Amniotic epithelial cell (primary cell): Measurements from ENCODE around the gene HSD17B2.
A peak's percentile ranks its signal among the peaks of the same experiment; 100 is the strongest.
"Not testable (repeated sequence)": the region's sequence is repeated elsewhere in the genome, so short reads cannot be mapped to it uniquely, and the experiment has no call there.

Source experiments
- DNase-seq: peaks from one replicate; pipeline ENCODE4 v3.0.0-alpha.2; 2010; ENCODE audit warnings: low read depth

HSD17B2 gene, protein sequence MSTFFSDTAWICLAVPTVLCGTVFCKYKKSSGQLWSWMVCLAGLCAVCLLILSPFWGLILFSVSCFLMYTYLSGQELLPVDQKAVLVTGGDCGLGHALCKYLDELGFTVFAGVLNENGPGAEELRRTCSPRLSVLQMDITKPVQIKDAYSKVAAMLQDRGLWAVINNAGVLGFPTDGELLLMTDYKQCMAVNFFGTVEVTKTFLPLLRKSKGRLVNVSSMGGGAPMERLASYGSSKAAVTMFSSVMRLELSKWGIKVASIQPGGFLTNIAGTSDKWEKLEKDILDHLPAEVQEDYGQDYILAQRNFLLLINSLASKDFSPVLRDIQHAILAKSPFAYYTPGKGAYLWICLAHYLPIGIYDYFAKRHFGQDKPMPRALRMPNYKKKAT

GRCh38 chr16:82034981-82035612 is at the start of gene HSD17B2:
TSS of gene HSD17B2 (plus strand) at chr16:82035253. CDS start at chr16:82035425, 172 bp downstream.
- peak; percentile 30 for DNase-seq

GRCh38 chr16:81987121-81987520 is 47.9 kb upstream of the HSD17B2 start:
- DNase-seq = no peak

- no peak for DNase-seq
These were observed 47.3 kb upstream of the HSD17B2 start for GRCh38 chr16:81987706-81988105.

DNA sequence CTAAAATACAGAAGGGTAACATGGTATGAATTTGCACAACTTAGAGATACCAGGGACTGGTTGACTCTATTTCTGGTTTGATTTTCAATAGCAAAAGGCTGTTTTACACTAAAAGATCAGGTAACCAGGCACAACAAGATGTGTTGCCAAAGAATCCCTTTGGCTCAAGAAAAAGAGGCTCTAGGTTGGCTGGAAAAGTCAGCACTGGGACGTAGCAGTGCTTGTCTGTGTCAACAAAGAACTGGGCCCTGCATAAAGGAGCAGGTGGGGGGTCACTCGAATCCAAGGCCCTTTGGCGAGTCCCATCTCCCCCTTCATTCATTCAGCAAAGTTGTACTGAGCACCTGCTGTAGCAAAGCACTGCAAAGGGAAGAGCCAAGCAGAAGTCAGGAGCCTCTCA is 42.2 kb upstream of the HSD17B2 start:
- no peak for DNase-seq

DNA sequence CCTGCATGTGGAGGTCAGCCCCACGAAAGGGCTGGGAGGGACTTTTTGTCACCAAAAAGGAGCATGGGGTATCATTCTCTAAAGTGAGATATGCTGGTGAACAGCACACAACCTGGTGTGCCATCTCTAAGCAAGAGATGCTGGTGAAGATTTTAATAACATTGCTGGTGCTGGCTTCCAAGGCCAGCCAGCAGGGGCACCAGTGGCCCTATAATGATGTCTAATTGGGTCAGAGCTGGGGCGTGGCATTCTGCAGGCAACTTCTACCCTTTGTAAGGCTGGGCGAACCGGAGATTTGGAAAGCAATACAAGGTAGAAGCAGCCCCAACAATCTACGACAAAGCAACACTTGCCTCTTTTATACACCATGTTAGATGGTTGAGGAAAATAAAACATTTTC is 40.6 kb upstream of the HSD17B2 start:
- no peak for DNase-seq

DNA sequence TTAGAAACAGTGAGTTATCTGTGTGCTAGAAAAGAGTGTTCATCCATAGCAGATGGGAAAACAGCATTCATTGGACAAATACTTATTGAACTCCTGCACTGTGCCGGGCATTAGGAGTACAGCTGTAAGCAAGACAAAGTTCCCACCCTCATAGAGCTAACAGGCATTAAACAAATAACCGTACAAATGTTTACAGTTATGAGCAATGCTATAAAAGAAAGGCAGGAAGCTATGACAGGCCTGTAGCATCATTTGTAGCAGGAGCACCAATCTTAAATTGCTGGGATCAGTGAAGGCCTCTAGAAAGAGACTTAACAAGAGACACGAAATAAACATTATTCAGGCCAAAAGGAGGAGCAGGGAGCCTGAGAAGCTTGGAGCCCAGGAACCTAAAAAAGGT is 39.4 kb upstream of the HSD17B2 start:
- no peak for DNase-seq

- DNase-seq = peak; percentile 77
These were observed 38.2 kb upstream of the HSD17B2 start for GRCh38 chr16:81996664-81997509.

DNA sequence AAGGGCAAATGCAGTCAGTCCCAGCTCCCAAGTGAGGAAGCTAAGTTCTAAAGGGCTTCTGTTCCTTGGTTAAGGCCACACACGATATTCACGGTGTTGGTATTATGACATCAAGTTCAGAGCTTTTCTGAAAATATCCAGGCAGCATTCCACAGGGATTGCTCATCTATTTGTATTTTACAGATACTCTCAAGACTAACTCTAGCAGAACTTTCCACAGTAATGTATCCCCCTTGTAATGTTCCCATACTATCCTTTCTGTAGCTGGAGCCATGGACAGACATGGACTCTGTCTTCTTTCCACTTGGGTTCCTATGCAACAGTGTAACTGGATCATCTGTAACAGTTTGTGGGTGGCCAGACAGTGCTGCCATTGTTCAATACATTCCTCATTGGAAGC is 37.3 kb upstream of the HSD17B2 start:
- DNase-seq = peak; percentile 95

DNA sequence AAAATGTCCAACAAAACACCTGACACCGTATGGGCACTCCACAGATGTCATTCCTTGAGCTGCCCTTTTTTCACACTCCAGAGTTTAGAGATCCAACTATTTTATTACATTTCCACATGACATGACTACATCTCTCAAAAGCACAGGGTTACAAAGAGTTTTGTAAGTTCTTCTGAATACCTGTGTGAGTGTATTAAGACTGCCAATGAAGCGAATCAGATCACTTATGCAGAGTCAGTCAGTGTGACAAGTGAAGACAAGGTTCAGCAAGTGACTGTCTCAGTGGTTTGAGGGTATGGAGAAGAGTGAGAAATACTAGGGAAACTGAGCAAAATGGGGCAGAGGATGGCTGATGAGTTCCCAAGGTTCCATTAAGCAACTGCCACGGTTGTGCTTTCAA is 32.2 kb upstream of the HSD17B2 start:
- DNase-seq = no peak

DNA sequence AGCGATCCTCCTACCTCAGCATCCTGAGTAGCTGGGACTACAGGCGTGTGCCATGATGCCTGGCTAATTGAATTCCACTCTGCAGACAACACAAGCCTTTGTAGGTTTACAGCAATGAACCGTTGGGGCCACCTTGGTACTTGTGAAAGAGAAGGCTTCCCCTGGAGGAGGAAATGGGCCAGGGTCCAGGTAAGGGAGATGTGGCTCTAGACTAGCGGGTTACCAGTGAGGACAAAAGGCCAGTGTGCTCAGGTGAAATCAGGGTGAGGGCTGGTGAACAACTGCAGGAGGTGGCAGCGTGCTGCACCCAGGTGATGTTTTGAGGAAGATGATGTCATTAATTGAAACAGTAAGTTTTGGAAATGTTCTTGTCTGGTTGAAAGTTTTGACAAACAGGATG is 30.5 kb upstream of the HSD17B2 start:
- DNase-seq = no peak

GRCh38 chr16:82005027-82005830 is 29.8 kb upstream of the HSD17B2 start:
- DNase-seq = no peak

DNA sequence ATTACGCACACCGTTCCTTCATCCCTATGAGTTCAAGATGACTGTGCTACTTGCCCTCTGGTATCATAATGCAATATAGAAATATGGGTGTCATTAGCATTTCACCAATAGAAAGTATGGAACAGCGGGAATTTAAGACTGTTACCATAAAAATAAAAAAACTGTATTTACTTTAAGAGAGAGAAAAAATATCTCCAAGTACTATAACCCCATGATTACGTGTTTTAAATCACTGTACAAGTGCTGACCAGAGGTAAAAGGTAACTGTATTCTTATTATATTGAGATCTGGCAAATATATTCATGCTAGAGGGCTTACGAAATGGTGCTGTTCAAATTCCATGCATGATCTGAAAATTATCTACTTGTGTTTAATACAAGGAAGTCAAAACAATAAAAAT is 29.0 kb upstream of the HSD17B2 start:
- DNase-seq = no peak

- no peak for DNase-seq
These were observed 27.9 kb upstream of the HSD17B2 start for GRCh38 chr16:82007189-82007588.

DNA sequence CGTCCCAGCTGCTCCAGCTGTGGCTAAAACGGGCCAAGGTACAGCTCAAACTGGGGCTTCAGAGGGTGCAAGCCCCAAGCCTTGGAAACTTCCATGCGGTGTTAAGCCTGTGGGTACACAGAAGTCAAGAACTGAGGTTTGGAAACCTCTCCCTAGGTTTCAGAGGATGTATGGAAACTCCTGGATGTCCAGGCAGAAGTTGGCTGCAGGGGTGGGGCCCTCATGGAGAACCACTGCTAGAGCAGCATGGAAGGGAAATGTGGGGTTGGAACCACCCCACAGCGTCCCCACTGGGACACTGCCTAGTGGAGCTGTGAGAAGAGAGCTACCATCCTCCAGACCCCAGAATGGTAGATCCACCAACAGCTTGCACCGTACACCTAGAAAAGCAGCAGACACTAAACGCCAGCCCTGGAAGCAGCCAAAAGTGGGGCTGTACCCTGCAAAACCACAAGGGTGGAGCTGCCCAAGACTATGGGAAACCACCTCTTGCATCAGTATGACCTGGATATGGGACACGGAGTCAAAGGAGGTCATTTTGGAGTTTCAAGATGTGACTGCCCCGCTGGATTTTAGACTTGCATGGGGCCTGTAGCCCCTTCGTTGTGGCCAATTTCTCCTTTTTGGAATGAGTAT is 26.0 kb upstream of the HSD17B2 start:
- DNase-seq = no peak

- not testable (repeated sequence) for DNase-seq
These were observed 25.3 kb upstream of the HSD17B2 start for GRCh38 chr16:82009789-82010188.

DNA sequence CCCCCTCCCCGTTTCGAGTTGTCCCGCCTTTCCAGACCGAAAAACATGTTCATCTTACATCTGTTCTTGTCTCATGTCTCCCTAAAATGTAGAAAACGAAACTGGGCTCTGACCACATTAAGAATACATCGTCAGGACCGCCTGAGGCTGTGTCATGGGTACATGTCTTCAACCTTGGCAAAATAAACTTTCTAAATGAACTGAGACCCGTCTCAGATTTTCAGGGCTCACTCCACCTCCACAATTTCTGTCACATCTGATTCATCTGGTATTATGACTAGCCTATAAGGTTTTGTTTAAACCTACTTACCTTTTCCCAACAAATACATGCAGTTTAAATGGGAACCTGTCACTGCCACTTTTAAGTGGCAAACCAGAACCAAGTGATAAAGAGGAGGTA is 24.4 kb upstream of the HSD17B2 start:
- no peak for DNase-seq

DNA sequence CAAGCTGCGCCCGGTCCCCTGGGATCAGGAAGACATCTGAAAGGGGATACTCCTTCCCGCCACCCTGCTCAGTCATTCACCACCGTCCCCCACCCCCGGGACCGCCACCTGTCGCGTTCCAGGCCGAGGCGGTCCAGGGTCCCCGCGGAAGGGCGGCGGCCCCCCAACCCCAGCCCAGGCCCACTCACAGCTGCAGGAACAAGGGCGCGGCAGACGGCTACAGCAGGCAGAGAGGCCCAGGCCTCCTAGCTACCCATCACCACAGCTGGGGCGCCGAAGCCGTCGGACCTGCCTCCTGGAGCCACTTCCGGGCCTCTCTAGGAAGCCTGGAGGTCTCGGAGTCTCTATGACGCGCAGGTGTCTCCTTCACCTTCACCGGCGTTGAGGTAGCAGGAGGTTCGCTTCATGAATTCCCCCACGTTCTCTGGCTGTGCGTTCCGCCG is 23.8 kb upstream of the HSD17B2 start, which contains the start of gene SDR42E1:
Gene SDR42E1 (minus strand): TSS at position 272 of the 443 bp plus-strand sequence. CDS start 10,612 bp downstream, outside the sequence.
- peak; percentile 60 for DNase-seq

DNA sequence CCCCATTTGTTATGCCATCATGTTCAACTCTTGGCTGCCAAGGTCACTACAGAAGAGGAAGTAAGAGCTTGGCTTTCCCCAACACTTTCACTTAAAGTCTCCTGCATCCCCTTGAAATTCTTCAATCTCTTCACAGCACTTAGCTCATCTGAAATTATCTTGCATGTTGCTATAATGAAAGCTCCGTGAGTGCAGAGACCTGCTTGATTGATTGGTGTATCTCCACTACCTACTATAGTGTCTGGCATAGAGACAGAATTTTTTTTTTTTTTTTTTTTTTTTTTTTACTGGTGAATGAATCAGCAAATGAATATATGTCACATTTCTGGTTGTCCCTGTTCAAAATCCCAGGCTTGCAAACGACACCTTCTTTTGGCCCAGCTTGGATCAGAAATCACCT is 21.9 kb upstream of the HSD17B2 start:
- no peak for DNase-seq

DNA sequence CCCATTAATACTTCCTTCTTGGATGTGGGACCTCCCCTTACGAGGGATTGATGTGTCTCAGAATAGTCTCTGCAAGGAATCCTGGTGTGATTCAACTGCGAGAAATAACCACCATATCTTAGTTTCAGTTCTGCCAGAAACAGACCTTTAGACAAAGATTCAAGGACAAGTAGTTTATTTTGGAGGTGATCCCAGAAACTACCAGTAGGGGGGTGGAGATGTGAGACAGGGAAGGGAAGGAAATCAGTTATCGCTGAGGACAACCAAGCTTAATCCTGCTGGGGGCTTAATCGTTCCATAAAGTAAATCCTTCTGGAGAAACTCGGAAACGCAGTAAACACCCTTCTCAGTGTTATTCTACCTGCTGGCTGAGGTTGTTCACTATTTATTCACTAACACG is 18.8 kb upstream of the HSD17B2 start:
- DNase-seq = peak; percentile 61

GRCh38 chr16:82016964-82017363 is 18.1 kb upstream of the HSD17B2 start:
- peak; percentile 72 for DNase-seq

GRCh38 chr16:82017911-82018568 is 17.0 kb upstream of the HSD17B2 start:
- DNase-seq = no peak
